ENCODE results near the gene HOXA13.
A peak's percentile ranks its signal among the peaks of the same experiment; 100 is the strongest.

DNA sequence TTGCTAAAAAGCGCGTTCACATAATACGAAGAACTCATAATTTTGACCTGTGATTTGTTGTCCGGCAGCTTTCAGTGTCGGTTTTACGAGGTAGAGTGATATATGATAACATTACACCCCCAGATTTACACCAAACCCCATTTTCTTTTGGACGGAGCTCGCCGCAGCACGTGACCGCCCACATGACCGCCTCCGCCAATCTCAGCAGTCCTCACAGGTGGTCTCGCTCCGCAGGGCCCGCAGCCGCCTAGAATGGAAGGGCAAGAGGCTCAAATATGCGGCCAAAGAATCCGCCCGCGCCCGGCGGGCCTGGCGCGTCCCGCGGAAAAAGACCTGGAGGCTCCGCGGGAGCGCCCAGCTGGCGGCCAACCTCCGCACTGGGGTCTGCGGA lies 43.4 kb downstream of the HOXA13 start, which contains the start of gene HOXA7:
- TF ChIP-seq EP300 (IDR thresholded peaks at IDR 0.05) (no peak), POLR2A (IDR thresholded peaks at IDR 0.05) (no peak), POLR2AphosphoS5 (IDR thresholded peaks at IDR 0.05) (peak in 1 of 2 donors; percentile 8)
- TF ChIP-seq, protein P1, sequence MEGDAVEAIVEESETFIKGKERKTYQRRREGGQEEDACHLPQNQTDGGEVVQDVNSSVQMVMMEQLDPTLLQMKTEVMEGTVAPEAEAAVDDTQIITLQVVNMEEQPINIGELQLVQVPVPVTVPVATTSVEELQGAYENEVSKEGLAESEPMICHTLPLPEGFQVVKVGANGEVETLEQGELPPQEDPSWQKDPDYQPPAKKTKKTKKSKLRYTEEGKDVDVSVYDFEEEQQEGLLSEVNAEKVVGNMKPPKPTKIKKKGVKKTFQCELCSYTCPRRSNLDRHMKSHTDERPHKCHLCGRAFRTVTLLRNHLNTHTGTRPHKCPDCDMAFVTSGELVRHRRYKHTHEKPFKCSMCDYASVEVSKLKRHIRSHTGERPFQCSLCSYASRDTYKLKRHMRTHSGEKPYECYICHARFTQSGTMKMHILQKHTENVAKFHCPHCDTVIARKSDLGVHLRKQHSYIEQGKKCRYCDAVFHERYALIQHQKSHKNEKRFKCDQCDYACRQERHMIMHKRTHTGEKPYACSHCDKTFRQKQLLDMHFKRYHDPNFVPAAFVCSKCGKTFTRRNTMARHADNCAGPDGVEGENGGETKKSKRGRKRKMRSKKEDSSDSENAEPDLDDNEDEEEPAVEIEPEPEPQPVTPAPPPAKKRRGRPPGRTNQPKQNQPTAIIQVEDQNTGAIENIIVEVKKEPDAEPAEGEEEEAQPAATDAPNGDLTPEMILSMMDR (IDR thresholded peaks at IDR 0.05) = no peak

All from upper lobe of left lung (tissue), 4 donors.